Muscle layer of colon (tissue), 2 donors: ENCODE data around the gene PHF11.

ENCODE experiments used
- H3K27ac ChIP-seq: one replicate; pipeline ENCODE4 v1.7.0; 2013; ENCODE audit warnings: low read depth, mild to moderate bottlenecking, low read length, moderate library complexity
- H3K27me3 ChIP-seq, 2 donors: one replicate each; pipeline ENCODE4 v1.7.0; 2013; ENCODE audit warnings: low read length in 2 of 2, mild to moderate bottlenecking in 2 of 2; ENCODE audit not compliant: insufficient read depth in 2 of 2, control insufficient read depth in 1 of 2
- H3K36me3 ChIP-seq: one replicate; pipeline ENCODE4 v1.7.0; 2013; ENCODE audit warnings: mild to moderate bottlenecking, low read length; ENCODE audit not compliant: insufficient read depth
- H3K4me1 ChIP-seq: one replicate; pipeline ENCODE4 v1.7.0; 2013; ENCODE audit warnings: mild to moderate bottlenecking, low read length; ENCODE audit not compliant: insufficient read depth
- H3K4me3 ChIP-seq, 2 donors: one replicate each; pipeline ENCODE4 v1.7.0; 2013; ENCODE audit warnings: low read length in 2 of 2, low read depth in 1 of 2, mild to moderate bottlenecking in 1 of 2, moderate library complexity in 1 of 2
- H3K9ac ChIP-seq: one replicate; pipeline ENCODE4 v1.7.0; 2013; ENCODE audit warnings: low read length
- H3K9me3 ChIP-seq: one replicate; pipeline ENCODE4 v1.7.0; 2013; ENCODE audit warnings: mild to moderate bottlenecking, low read length
- donor health status: abdominal sarcoma.
- donor health status: Adenocarcinoma of cecum.

Gene PHF11

GRCh38 chr13:49571299-49572240 lies 75.8 kb downstream of the PHF11 start:
- Histone ChIP-seq H3K27ac (no peak overlapping the region), H3K27me3 (no peaks in the 10 kb centered on the region), H3K4me3 (no peak overlapping the region), H3K36me3 (no peaks in the 10 kb centered on the region), H3K9me3 (no peaks in the 10 kb centered on the region), H3K9ac (no peak overlapping the region), H3K4me1 (no peaks in the 10 kb centered on the region)
